Panc1 (cell line): Measurements from ENCODE around the gene DNM3. TPM values are rescaled to one million over a fixed set of nuclear protein-coding genes. Genes with fewer than 3 reads are reported as not detected.

Experiments
- ATAC-seq: fragments of 200-7000 bp; cut with Tn5 transposase; 2 replicates; pipeline ENCODE4 v1.9.1; 2020; ENCODE audit warnings: mild to moderate bottlenecking, moderate library complexity
- BruUV-seq: library from RNA; stranded (reverse); fragments of 400-500 nt; replicated peaks from 2 replicates; lab custom pipeline; 2021; lab: Mats Ljungman, UMichigan
- CTCF ChIA-PET: fragments of 300-600 bp; sonication (Branson Sonifier 250); formaldehyde crosslinking; loops from one replicate; lab custom pipeline; 2022; ENCODE audit warnings: antibody characterized with exemption; lab: Charles Lee
- POLR2A ChIA-PET: fragments of 300-600 bp; sonication (Branson Sonifier 250); formaldehyde crosslinking; loops from one replicate; lab custom pipeline; 2022; ENCODE audit warnings: antibody characterized with exemption; lab: Charles Lee
- DNase-seq: peaks from one replicate; pipeline ENCODE4 v3.0.0-alpha.2; 2010; ENCODE audit warnings: low read depth, low spot score
- H3K27ac ChIP-seq: 2 replicates; pipeline ENCODE4 v1.5.1; 2011; ENCODE audit warnings: mild to moderate bottlenecking, low read length, inconsistent platforms
- H3K27me3 ChIP-seq: fragments of 200-500 bp; sonication (Bioruptor generic); 2 replicates; pipeline ENCODE4 v1.6.0; 2014; ENCODE audit warnings: low read length, inconsistent platforms; ENCODE audit not compliant: control insufficient read depth, insufficient read depth
- H3K36me3 ChIP-seq: fragments of 200-500 bp; sonication (Bioruptor generic); 2 replicates; pipeline ENCODE4 v1.5.1; 2014; ENCODE audit warnings: inconsistent platforms, mild to moderate bottlenecking, low read length, moderate library complexity; ENCODE audit not compliant: control insufficient read depth, insufficient read depth
- H3K4me1 ChIP-seq: 2 replicates; pipeline ENCODE4 v1.5.1; 2011; ENCODE audit warnings: inconsistent platforms, mild to moderate bottlenecking, low read length, moderate library complexity; ENCODE audit not compliant: control insufficient read depth, insufficient read depth
- H3K4me3 ChIP-seq, 2 experiments: 2 replicates each; pipeline ENCODE4 v1.5.1; 2011 to 2012; ENCODE audit warnings: low read depth in 2 of 2, low read length in 2 of 2, mild to moderate bottlenecking in 2 of 2, inconsistent platforms in 1 of 2, moderate library complexity in 1 of 2
- H3K9me3 ChIP-seq: fragments of 200-500 bp; sonication (Bioruptor generic); 2 replicates; pipeline ENCODE4 v1.5.1; 2014; ENCODE audit warnings: low read depth, mild to moderate bottlenecking, inconsistent platforms, low read length, moderate library complexity; ENCODE audit not compliant: control insufficient read depth, insufficient read depth
- POLR2AphosphoS5 ChIP-seq: IDR thresholded peaks from 2 replicates; pipeline ENCODE4 v1.6.1; 2012; ENCODE audit warnings: mild to moderate bottlenecking, low read depth, low read length, moderate library complexity
- SIN3A ChIP-seq: IDR thresholded peaks from 2 replicates; pipeline ENCODE4 v1.6.1; 2012; ENCODE audit warnings: low read depth, mild to moderate bottlenecking, low read length, moderate library complexity, borderline replicate concordance; ENCODE audit not compliant: insufficient read depth
- TCF7L2 ChIP-seq: IDR thresholded peaks from 2 replicates; pipeline ENCODE4 v1.6.1; 2011; ENCODE audit warnings: mild to moderate bottlenecking, low read depth, low read length, inconsistent platforms
- in situ Hi-C: cut with HindIII; loops from 2 replicates; pipeline ENCODE4 v1.10.0; 2016; ENCODE audit warnings: low sequenced_read_pairs, low pct_unique_long_range_greater_than_20kb
- intact Hi-C: fragments of 100-400 bp; cut with micrococcal nuclease; formaldehyde crosslinking; loops from one replicate; pipeline ENCODE4 v1.10.0; 2022; ENCODE audit not compliant: unreplicated experiment
- total RNA-seq: library from RNA; stranded (reverse); gene quantifications from one replicate; pipeline ENCODE4 v1.2.1, GENCODE V29; 2021; ENCODE audit not compliant: unreplicated experiment
- TF ChIP-seq, protein P1 (sequence below): fragments of 450-650 bp; IDR thresholded peaks from 2 replicates; pipeline ENCODE4 v1.5.1; 2017; ENCODE audit warnings: mild to moderate bottlenecking
- TF ChIP-seq, protein P2 (sequence below), 2 experiments: IDR thresholded peaks; 2 replicates each; pipeline ENCODE4 v1.6.1; 2011 to 2012; ENCODE audit warnings: low read depth in 2 of 2, control low read depth in 1 of 2, low read length in 1 of 2, mild to moderate bottlenecking in 1 of 2, moderate library complexity in 1 of 2; ENCODE audit not compliant: insufficient read depth in 1 of 2

The DNM3 gene
- total RNA-seq, 1 experiment from 2014 or later = 0.46 TPM

DNA sequence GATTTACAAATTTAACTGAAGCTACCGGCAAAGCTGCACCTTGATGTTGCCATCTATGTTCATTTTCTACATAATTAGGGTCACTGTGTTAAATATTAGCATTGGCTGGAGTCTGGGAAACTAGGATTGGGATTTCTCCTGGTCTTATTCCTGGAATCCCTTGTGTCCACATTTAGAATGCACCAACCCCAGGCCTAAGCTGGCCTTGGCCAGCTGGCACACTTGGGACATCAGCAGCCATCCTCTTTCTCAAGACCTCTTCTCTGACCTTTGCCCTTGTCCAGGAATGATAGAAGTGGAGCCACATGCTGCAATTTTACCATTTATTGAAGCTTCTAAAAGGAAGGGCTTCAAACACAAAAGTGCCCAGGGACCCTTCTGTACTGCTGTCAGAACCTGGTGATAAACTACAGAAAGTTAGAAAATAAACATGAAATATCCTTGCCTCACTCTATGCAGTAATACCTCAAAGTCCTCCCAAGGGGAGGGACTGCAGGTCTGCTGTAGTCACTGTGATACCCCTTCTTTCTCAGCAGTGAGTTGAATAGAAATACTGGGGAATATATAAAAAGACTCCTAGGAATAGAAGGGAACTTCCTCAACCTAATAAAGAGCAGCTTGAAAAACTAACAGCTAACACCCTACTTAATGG lies 616.3 kb downstream of the DNM3 start:
- in situ Hi-C loops (no loop called here), intact Hi-C loops (no loop called here)
- ATAC-seq = no peak
- DNase-seq = no peak
- no TSS peak for BruUV-seq
- POLR2A ChIA-PET = no interaction called here
- no peaks in the 10 kb centered on the region for H3K36me3 ChIP-seq
- H3K27ac ChIP-seq = no peak overlapping the region
- no peaks in the 10 kb centered on the region for H3K9me3 ChIP-seq
- no peaks in the 10 kb centered on the region for H3K4me1 ChIP-seq
- TF ChIP-seq, protein P1, sequence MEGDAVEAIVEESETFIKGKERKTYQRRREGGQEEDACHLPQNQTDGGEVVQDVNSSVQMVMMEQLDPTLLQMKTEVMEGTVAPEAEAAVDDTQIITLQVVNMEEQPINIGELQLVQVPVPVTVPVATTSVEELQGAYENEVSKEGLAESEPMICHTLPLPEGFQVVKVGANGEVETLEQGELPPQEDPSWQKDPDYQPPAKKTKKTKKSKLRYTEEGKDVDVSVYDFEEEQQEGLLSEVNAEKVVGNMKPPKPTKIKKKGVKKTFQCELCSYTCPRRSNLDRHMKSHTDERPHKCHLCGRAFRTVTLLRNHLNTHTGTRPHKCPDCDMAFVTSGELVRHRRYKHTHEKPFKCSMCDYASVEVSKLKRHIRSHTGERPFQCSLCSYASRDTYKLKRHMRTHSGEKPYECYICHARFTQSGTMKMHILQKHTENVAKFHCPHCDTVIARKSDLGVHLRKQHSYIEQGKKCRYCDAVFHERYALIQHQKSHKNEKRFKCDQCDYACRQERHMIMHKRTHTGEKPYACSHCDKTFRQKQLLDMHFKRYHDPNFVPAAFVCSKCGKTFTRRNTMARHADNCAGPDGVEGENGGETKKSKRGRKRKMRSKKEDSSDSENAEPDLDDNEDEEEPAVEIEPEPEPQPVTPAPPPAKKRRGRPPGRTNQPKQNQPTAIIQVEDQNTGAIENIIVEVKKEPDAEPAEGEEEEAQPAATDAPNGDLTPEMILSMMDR = no peak
- TF ChIP-seq, protein P2, sequence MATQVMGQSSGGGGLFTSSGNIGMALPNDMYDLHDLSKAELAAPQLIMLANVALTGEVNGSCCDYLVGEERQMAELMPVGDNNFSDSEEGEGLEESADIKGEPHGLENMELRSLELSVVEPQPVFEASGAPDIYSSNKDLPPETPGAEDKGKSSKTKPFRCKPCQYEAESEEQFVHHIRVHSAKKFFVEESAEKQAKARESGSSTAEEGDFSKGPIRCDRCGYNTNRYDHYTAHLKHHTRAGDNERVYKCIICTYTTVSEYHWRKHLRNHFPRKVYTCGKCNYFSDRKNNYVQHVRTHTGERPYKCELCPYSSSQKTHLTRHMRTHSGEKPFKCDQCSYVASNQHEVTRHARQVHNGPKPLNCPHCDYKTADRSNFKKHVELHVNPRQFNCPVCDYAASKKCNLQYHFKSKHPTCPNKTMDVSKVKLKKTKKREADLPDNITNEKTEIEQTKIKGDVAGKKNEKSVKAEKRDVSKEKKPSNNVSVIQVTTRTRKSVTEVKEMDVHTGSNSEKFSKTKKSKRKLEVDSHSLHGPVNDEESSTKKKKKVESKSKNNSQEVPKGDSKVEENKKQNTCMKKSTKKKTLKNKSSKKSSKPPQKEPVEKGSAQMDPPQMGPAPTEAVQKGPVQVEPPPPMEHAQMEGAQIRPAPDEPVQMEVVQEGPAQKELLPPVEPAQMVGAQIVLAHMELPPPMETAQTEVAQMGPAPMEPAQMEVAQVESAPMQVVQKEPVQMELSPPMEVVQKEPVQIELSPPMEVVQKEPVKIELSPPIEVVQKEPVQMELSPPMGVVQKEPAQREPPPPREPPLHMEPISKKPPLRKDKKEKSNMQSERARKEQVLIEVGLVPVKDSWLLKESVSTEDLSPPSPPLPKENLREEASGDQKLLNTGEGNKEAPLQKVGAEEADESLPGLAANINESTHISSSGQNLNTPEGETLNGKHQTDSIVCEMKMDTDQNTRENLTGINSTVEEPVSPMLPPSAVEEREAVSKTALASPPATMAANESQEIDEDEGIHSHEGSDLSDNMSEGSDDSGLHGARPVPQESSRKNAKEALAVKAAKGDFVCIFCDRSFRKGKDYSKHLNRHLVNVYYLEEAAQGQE (IDR thresholded peaks at IDR 0.05; ENCODE audit: insufficient read depth in 1 of 2, low read depth in 2 of 2, low read length in 1 of 2) = no peak
- no peak for TF ChIP-seq POLR2AphosphoS5
- TF ChIP-seq SIN3A = no peak
- no peak for TF ChIP-seq TCF7L2
- H3K27me3 ChIP-seq = no peaks in the 10 kb centered on the region; the same call in 1 of the 2 replicates
- CTCF ChIA-PET = interaction anchor here (0.7 kb wide), 1 partner anchor 13 kb away, joined by 3 read pairs; no protein-coding TSS in a partner anchor
- H3K4me3 ChIP-seq = no peak overlapping the region

GRCh38 chr1:172460177-172460576 lies 618.9 kb downstream of the DNM3 start:
- DNase-seq = no peak
- no peak for ATAC-seq

More at GRCh38 chr1:172460177-172460576, 618.9 kb downstream of the DNM3 start:
- H3K4me1 ChIP-seq = no peaks in the 10 kb centered on the region
- H3K27me3 ChIP-seq = no peaks in the 10 kb centered on the region; the same call in 1 of the 2 replicates
- BruUV-seq = no TSS peak
- CTCF ChIA-PET = no interaction called here
- in situ Hi-C loops = no loop called here
- no peak overlapping the region for H3K27ac ChIP-seq
- no peaks in the 10 kb centered on the region for H3K36me3 ChIP-seq
- intact Hi-C loops = no loop called here
- no peak overlapping the region for H3K4me3 ChIP-seq
- TF ChIP-seq, protein P2 (IDR thresholded peaks at IDR 0.05; ENCODE audit: insufficient read depth in 1 of 2, low read depth in 2 of 2, low read length in 1 of 2) = no peak
- TF ChIP-seq, protein P1 = no peak
- TF ChIP-seq TCF7L2 = no peak
- H3K9me3 ChIP-seq = no peaks in the 10 kb centered on the region
- POLR2A ChIA-PET = no interaction called here
